RWPE1 (cell line): ENCODE data around the gene TMEM119.

Experiments
- CTCF ChIA-PET: fragments of 350-600 bp; sonication (Branson Sonifier 250); formaldehyde crosslinking; extraction: SDS; loops from one replicate; lab custom pipeline; 2021; lab: Yijun Ruan, JAX
- POLR2A ChIA-PET: fragments of 400-600 bp; formaldehyde crosslinking; extraction: SDS; loops from one replicate; lab custom pipeline; 2020; ENCODE audit warnings: antibody characterized with exemption; ENCODE audit not compliant: low non-redundant PET; lab: Yijun Ruan, JAX
- DNase-seq: peaks from one replicate; pipeline ENCODE4 v3.0.0; 2012; ENCODE audit warnings: low spot score
- H3K27ac ChIP-seq: fragments of 450-650 bp; 2 replicates; pipeline ENCODE4 v1.5.1; 2017
- TF ChIP-seq, protein P1 (sequence below): fragments of 450-650 bp; conservative IDR thresholded peaks from 2 replicates; pipeline ENCODE4 v1.5.1; 2017; ENCODE audit warnings: low read depth, mild to moderate bottlenecking

TMEM119 gene

DNA sequence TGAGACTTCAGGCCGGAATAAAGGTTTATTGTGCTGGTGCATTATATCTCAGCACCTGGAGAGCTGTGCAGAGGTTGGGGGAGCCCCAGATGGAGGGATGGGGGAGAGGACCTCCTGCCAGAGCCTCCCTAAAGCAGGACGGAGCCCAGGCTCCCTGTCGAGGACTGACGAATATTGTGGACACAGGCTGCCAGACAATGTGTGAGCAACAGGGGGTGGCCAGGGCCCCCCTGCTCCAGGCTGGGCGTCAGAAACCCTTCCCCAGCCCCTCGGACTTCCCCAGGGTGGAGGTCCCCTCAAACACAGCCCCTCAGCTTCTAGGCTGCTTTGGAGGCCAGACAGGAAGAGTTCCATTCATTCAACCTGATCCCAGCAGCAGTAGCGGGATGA, 8.0 kb downstream of the TMEM119 start:
- ChIA-PET POLR2A (no interaction called here), CTCF (interaction anchor here (0.6 kb wide), 1 partner anchor 37 kb away, joined by 4 read pairs; no protein-coding TSS in a partner anchor)
- no peak for DNase-seq
- H3K27ac ChIP-seq, result no peak overlapping the region
- TF ChIP-seq, protein P1, sequence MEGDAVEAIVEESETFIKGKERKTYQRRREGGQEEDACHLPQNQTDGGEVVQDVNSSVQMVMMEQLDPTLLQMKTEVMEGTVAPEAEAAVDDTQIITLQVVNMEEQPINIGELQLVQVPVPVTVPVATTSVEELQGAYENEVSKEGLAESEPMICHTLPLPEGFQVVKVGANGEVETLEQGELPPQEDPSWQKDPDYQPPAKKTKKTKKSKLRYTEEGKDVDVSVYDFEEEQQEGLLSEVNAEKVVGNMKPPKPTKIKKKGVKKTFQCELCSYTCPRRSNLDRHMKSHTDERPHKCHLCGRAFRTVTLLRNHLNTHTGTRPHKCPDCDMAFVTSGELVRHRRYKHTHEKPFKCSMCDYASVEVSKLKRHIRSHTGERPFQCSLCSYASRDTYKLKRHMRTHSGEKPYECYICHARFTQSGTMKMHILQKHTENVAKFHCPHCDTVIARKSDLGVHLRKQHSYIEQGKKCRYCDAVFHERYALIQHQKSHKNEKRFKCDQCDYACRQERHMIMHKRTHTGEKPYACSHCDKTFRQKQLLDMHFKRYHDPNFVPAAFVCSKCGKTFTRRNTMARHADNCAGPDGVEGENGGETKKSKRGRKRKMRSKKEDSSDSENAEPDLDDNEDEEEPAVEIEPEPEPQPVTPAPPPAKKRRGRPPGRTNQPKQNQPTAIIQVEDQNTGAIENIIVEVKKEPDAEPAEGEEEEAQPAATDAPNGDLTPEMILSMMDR, result no peak

DNA sequence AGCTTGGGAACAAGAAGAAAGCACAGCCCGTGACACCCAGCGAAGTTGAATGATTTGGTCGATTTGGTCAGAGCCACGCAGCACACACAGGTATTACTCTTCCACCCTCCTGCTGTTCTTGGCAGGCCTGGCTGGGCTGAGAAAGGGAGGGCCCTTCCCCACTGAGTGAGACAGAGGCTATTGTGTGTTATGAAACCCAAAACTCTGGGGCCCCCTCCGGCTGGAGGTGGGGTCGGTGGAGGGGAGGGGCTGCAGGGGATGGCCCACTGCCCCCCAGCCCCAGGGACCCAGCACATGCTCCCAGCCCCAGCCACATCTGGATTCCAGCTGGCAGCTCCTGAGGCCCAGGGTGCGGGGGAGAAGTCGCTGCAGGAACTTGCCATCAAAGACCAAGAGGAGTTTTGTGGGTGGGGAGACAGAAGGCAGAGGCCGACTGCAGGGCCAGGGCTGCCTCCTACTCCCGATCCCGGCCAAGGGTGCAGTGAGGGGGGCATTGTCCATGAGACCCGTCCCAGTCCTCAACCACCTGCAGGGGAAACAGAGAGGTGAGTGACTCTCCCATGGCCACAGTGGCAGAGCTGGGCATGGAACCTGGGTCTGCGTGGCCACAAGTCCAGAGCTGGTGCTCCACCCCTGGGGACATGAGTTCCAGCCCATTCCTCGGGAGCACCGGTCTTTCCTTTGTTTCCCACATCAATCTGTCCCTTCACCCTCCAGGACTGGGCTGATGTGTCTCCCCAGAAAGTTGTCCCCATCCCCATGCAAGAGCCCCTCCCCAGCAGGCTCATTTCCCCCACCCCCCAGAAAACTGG, 8.7 kb downstream of the TMEM119 start:
- ChIA-PET POLR2A (no interaction called here), CTCF (interaction anchor here (0.6 to 0.7 kb wide), 2 partner anchors 37 to 40 kb away, joined by 3 to 4 read pairs; no protein-coding TSS in a partner anchor)
- TF ChIP-seq, protein P1, result no peak
- no peak overlapping the region for H3K27ac ChIP-seq
- DNase-seq, result no peak

DNA sequence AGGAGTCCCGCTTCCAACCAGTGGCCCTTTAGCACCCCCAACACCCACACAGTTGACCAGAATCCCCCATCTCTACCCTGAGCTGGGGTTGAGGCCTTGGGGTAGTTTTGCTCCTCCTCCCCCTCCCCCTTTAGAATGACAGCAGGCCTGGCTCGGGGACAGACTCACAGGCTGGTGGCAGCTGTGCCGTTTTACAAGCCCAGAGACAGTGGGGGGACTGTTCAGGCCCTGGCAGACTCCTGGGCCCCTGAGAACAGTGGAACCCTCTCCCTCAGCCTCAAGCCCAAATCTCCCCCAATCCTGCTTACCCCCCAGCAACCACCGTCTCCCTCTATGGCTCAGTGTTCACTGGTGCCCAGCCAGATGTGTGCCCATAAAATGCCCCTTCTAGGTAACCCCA, 10.1 kb downstream of the TMEM119 start:
- POLR2A ChIA-PET, result no interaction called here
- TF ChIP-seq, protein P1, result no peak
- CTCF ChIA-PET, result no interaction called here
- no peak overlapping the region for H3K27ac ChIP-seq
- DNase-seq, result no peak

DNA sequence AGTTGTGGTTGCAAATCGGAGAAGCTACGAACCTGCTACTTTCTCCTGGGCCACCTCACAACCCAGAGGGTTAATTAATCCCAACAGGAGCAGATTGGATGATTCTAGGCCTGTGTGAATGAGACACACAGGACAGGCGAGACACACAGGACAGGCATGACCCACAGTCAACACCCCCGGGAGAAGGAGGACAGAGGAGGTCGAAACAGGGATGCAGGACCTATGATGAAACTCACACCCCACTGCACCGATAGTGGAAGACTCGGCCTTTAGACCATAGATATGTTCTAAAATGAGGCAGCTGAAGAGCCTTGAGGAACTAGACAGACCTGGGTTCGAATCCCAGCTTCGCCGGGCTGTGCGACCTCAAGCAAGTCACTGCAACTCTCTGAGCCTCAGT, 11.6 kb downstream of the TMEM119 start:
- TF ChIP-seq, protein P1, result no peak
- POLR2A ChIA-PET, result no interaction called here
- no peak overlapping the region for H3K27ac ChIP-seq
- no peak for DNase-seq
- CTCF ChIA-PET, result no interaction called here

DNA sequence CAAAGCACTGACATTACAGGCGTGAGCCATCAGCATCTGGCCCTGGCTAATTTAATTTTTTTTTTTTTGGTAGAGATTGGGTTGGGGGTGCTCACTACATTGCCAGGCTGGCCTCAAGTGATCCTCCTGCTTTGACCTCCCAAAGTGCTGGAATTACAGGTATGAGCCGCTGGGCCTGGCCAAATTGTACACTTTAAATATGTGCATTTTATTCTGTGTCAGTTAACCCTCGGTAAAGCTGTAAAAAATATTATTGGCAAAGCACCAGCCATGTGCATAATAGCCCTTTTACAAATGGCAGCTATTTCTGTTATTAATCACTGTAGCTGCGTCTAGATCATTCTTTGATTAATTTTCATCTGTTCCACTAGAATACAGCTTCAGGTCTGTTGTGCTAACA, 12.0 kb downstream of the TMEM119 start:
- TF ChIP-seq, protein P1, result no peak
- ChIA-PET POLR2A (interaction anchor here (0.5 kb wide), 1 partner anchor 1751 kb away, joined by 4 read pairs; no protein-coding TSS in a partner anchor), CTCF (no interaction called here)
- no peak overlapping the region for H3K27ac ChIP-seq
- DNase-seq, result no peak

DNA sequence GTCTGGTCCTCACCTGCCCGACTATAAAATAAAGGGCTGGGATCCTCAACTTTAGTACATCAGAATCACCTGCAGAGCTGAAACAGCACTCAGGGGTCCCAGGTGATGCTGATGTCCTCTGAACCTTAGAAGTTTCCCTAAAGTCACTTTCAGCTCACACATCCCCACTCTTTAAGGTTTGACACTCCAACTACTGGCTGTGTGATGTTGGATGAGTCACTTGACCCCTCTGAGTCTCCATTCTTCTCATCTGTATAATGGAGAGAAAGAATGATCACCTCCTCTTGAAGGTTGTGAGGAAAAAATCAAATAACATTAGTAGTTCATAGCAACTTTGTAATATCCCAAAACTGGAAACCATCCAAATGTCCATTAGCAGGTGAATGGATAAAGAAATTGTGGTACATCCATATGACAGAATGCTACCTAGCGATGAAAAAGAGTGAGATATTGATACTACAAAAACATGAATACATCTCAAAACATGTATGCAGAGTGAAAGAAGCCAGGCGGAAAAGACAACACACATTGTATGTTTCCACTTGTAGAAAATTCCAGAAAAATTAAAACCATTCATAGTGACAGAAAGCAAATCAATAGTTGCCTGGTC, 13.3 kb downstream of the TMEM119 start:
- H3K27ac ChIP-seq, result no peak overlapping the region
- TF ChIP-seq, protein P1, result no peak
- DNase-seq, result no peak
- ChIA-PET CTCF (interaction anchor here (0.7 kb wide), 1 partner anchor 366 kb away, joined by 3 read pairs; no protein-coding TSS in a partner anchor), POLR2A (no interaction called here)
